Activated T-cell treated with anti-CD3 and anti-CD28 coated beads, Interleukin-2, amount 50 U/mL, for 4 hours (primary cell): ENCODE measurements around the gene ZBED6. TPM values are rescaled to one million over a fixed set of nuclear protein-coding genes. Genes with fewer than 3 reads are reported as not detected.
A peak's percentile ranks its signal among the peaks of the same experiment; 100 is the strongest.
"Not testable (repeated sequence)": the region's sequence is repeated elsewhere in the genome, so short reads cannot be mapped to it uniquely, and the experiment has no call there.

Source experiments
- ATAC-seq, 2 donors: fragments of 200-7000 bp; cut with Tn5 transposase; one replicate each; pipeline ENCODE4 v1.10.0; 2021
- DNase-seq: peaks from one replicate; pipeline ENCODE4 v3.0.0-alpha.2; 2020
- H3K27me3 Mint-ChIP-seq: one replicate; pipeline ENCODE4 v1.8.0; 2021; ENCODE audit warnings: low read depth, mixed read lengths
- H3K36me3 Mint-ChIP-seq: one replicate; pipeline ENCODE4 v1.8.0; 2022; ENCODE audit warnings: mixed read lengths; ENCODE audit not compliant: insufficient read depth
- H3K4me1 Mint-ChIP-seq: one replicate; pipeline ENCODE4 v1.8.0; 2021; ENCODE audit warnings: low read depth, mixed read lengths
- H3K4me3 Mint-ChIP-seq: one replicate; pipeline ENCODE4 v1.8.0; 2021; ENCODE audit warnings: mild to moderate bottlenecking, moderate library complexity, mixed read lengths
- H3K9me3 Mint-ChIP-seq: one replicate; pipeline ENCODE4 v1.8.0; 2021; ENCODE audit warnings: mixed read lengths
- total RNA-seq, 3 donors: library from RNA; stranded (reverse); gene quantifications; one replicate each; pipeline ENCODE4 v1.2.1, GENCODE V29; 2021

The ZBED6 gene
- total RNA-seq, 3 donors from 2014 or later, result 10.3 to 11.0 (median 10.8) TPM

- ATAC-seq (no peak), DNase-seq (no peak)
- H3K4me1 Mint-ChIP-seq, result peaks cover 48% of the 10 kb centered on the region
- H3K36me3 Mint-ChIP-seq, result peaks cover 26% of the 10 kb centered on the region
- no peaks in the 10 kb centered on the region for H3K9me3 Mint-ChIP-seq
- H3K27me3 Mint-ChIP-seq, result no peaks in the 10 kb centered on the region
- peak overlapping the region; percentile 59 for H3K4me3 Mint-ChIP-seq
Observed at GRCh38 chr1:203768256-203768655, 27.2 kb upstream of the ZBED6 start.

- Mint-ChIP-seq H3K4me3 (no peak overlapping the region), H3K4me1 (peaks cover 33% of the 10 kb centered on the region), H3K36me3 (peaks cover 37% of the 10 kb centered on the region), H3K27me3 (no peaks in the 10 kb centered on the region), H3K9me3 (no peaks in the 10 kb centered on the region)
- no peak for DNase-seq
- no peak for ATAC-seq
Observed at GRCh38 chr1:203769505-203770343, 25.7 kb upstream of the ZBED6 start.

GRCh38 chr1:203771901-203772301 is 23.5 kb upstream of the ZBED6 start:
- Mint-ChIP-seq H3K4me1 (peaks cover 27% of the 10 kb centered on the region), H3K9me3 (no peaks in the 10 kb centered on the region), H3K36me3 (peaks cover 41% of the 10 kb centered on the region), H3K27me3 (no peaks in the 10 kb centered on the region), H3K4me3 (no peak overlapping the region)
- ATAC-seq (no peak), DNase-seq (no peak)

- Mint-ChIP-seq H3K9me3 (no peaks in the 10 kb centered on the region), H3K4me1 (peaks cover 31% of the 10 kb centered on the region), H3K36me3 (peaks cover 41% of the 10 kb centered on the region), H3K27me3 (no peaks in the 10 kb centered on the region), H3K4me3 (no peak overlapping the region)
- DNase-seq (no peak), ATAC-seq (no peak)
Observed at GRCh38 chr1:203772836-203773235, 22.6 kb upstream of the ZBED6 start.

- Mint-ChIP-seq H3K9me3 (no peaks in the 10 kb centered on the region), H3K4me1 (peaks cover 9% of the 10 kb centered on the region), H3K27me3 (no peaks in the 10 kb centered on the region), H3K36me3 (peaks cover 23% of the 10 kb centered on the region), H3K4me3 (no peak overlapping the region)
- ATAC-seq, result no peak
- no peak for DNase-seq
Observed at GRCh38 chr1:203776636-203777035, 18.8 kb upstream of the ZBED6 start.

- H3K4me1 Mint-ChIP-seq, result peaks cover 9% of the 10 kb centered on the region
- no peaks in the 10 kb centered on the region for H3K9me3 Mint-ChIP-seq
- DNase-seq, result no peak
- H3K4me3 Mint-ChIP-seq, result no peak overlapping the region
- H3K36me3 Mint-ChIP-seq, result peaks cover 17% of the 10 kb centered on the region
- no peak for ATAC-seq
- H3K27me3 Mint-ChIP-seq, result no peaks in the 10 kb centered on the region
Observed at GRCh38 chr1:203777596-203777995, 17.8 kb upstream of the ZBED6 start.

- no peak for ATAC-seq
- Mint-ChIP-seq H3K4me3 (no peak overlapping the region), H3K9me3 (no peaks in the 10 kb centered on the region), H3K27me3 (no peaks in the 10 kb centered on the region), H3K36me3 (peaks cover 15% of the 10 kb centered on the region), H3K4me1 (peaks cover 9% of the 10 kb centered on the region)
- DNase-seq, result no peak
Observed at GRCh38 chr1:203778146-203778545, 17.3 kb upstream of the ZBED6 start.

- H3K4me3 Mint-ChIP-seq, result no peak overlapping the region
- ATAC-seq, result no peak
- no peaks in the 10 kb centered on the region for H3K27me3 Mint-ChIP-seq
- no peak for DNase-seq
- H3K9me3 Mint-ChIP-seq, result no peaks in the 10 kb centered on the region
- H3K36me3 Mint-ChIP-seq, result peaks cover 13% of the 10 kb centered on the region
- peaks cover 9% of the 10 kb centered on the region for H3K4me1 Mint-ChIP-seq
Observed at GRCh38 chr1:203778789-203779188, 16.6 kb upstream of the ZBED6 start.

- H3K36me3 Mint-ChIP-seq, result peaks cover 4% of the 10 kb centered on the region
Observed at GRCh38 chr1:203781962-203782361, 13.5 kb upstream of the ZBED6 start.

GRCh38 chr1:203789966-203790365 is 5.5 kb upstream of the ZBED6 start:
- Mint-ChIP-seq H3K4me3 (no peak overlapping the region), H3K4me1 (peaks cover 3% of the 10 kb centered on the region), H3K9me3 (no peaks in the 10 kb centered on the region), H3K27me3 (no peaks in the 10 kb centered on the region), H3K36me3 (peaks cover 4% of the 10 kb centered on the region)
- DNase-seq, result no peak
- ATAC-seq, result no peak

More at GRCh38 chr1:203781962-203782361, 13.5 kb upstream of the ZBED6 start:
- Mint-ChIP-seq H3K4me3 (no peak overlapping the region), H3K9me3 (no peaks in the 10 kb centered on the region), H3K4me1 (peaks cover 6% of the 10 kb centered on the region), H3K27me3 (no peaks in the 10 kb centered on the region)
- ATAC-seq, result no peak
- DNase-seq, result no peak

GRCh38 chr1:203791498-203791897 is 3.9 kb upstream of the ZBED6 start:
- H3K4me1 Mint-ChIP-seq, result peaks cover 10% of the 10 kb centered on the region

GRCh38 chr1:203792486-203792885 is 2.9 kb upstream of the ZBED6 start:
- no peak for ATAC-seq
- Mint-ChIP-seq H3K4me3 (no peak overlapping the region), H3K36me3 (peaks cover 8% of the 10 kb centered on the region), H3K4me1 (peaks cover 18% of the 10 kb centered on the region), H3K9me3 (no peaks in the 10 kb centered on the region), H3K27me3 (no peaks in the 10 kb centered on the region)
- DNase-seq, result no peak

More at GRCh38 chr1:203791498-203791897, 3.9 kb upstream of the ZBED6 start:
- no peak for DNase-seq
- ATAC-seq, result no peak
- no peak overlapping the region for H3K4me3 Mint-ChIP-seq
- H3K9me3 Mint-ChIP-seq, result no peaks in the 10 kb centered on the region
- peaks cover 2% of the 10 kb centered on the region for H3K36me3 Mint-ChIP-seq
- no peaks in the 10 kb centered on the region for H3K27me3 Mint-ChIP-seq

GRCh38 chr1:203793561-203793960 is 1.9 kb upstream of the ZBED6 start:
- H3K27me3 Mint-ChIP-seq, DNase-seq, ATAC-seq, H3K4me3 Mint-ChIP-seq, H3K9me3 Mint-ChIP-seq: not testable (repeated sequence)
- peaks cover 19% of the 10 kb centered on the region for H3K36me3 Mint-ChIP-seq
- peaks cover 29% of the 10 kb centered on the region for H3K4me1 Mint-ChIP-seq

GRCh38 chr1:203794764-203795440 is 521 bp upstream of the ZBED6 start:
- H3K4me3 Mint-ChIP-seq, result peak overlapping the region; percentile 99
- peaks cover 31% of the 10 kb centered on the region for H3K36me3 Mint-ChIP-seq
- peaks cover 42% of the 10 kb centered on the region for H3K4me1 Mint-ChIP-seq
- H3K9me3 Mint-ChIP-seq, result no peaks in the 10 kb centered on the region
- DNase-seq, result no peak
- no peak for ATAC-seq
- no peaks in the 10 kb centered on the region for H3K27me3 Mint-ChIP-seq

- peaks cover 54% of the 10 kb centered on the region for H3K4me1 Mint-ChIP-seq
- DNase-seq (no peak), ATAC-seq (peak; percentile 24 to 25)
- peak overlapping the region; percentile 99 for H3K4me3 Mint-ChIP-seq
- H3K27me3 Mint-ChIP-seq, result no peaks in the 10 kb centered on the region
- H3K9me3 Mint-ChIP-seq, result no peaks in the 10 kb centered on the region
- H3K36me3 Mint-ChIP-seq, result peaks cover 34% of the 10 kb centered on the region
Observed at GRCh38 chr1:203796236-203796605, 798 bp downstream of the ZBED6 start.
